Measurements from ENCODE around the gene EVL. TPM values are rescaled to one million over a fixed set of nuclear protein-coding genes. Genes with fewer than 3 reads are reported as not detected.

EVL gene
- total RNA-seq, 2 experiments from 2014 or later, result 206 to 298 TPM

DNA sequence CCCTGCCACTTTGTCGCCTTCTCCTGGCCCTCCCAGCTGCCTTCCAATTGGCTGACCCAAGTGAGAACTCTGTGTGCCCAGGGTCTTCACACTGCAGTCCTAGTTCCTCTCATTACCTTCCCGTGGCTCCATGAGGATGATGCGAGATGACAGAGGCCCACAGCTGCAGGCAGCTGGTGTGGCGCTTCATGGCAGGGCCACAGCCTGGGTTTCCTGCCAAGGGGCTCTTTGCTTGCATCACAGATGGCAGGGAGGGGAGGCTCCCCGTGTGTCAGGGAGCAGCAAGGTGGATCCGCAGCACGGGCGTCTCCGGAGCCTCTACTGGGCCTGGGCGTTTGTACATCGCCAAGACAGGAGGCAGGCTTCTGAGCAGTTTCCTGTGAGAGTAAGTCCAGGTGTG is 65.3 kb downstream of the EVL start:
- BruUV-seq (replicated peaks), result no TSS peak
- intact Hi-C loops (cut with micrococcal nuclease; ENCODE audit: unreplicated experiment), result no loop called here
- no peaks in the 10 kb centered on the region for H4K20me1 ChIP-seq (ENCODE audit: insufficient read depth, low read length)
- POLR2A ChIA-PET, result no interaction called here
- no peak overlapping the region for H3K4me2 ChIP-seq (ENCODE audit: low read length)
- H2AFZ ChIP-seq (ENCODE audit: low read length), result no peak overlapping the region
- CTCF ChIA-PET (ENCODE audit: unreplicated experiment), result interaction anchor here (0.7 kb wide), 1 partner anchor 111 kb away, joined by 3 read pairs; no protein-coding TSS in a partner anchor
- no peaks in the 10 kb centered on the region for H3K9me3 ChIP-seq (ENCODE audit: low read length)
- H3K9me2 ChIP-seq (ENCODE audit: insufficient read depth, low read length), result no peaks in the 10 kb centered on the region
- peaks cover 76% of the 10 kb centered on the region; the same call in 1 of the 2 replicates for H3K36me3 ChIP-seq (ENCODE audit: insufficient read depth, low read length)
- no peak overlapping the region for H3K27ac ChIP-seq (ENCODE audit: low read depth, low read length, poor library complexity, severe bottlenecking)
- TF ChIP-seq, protein P1, sequence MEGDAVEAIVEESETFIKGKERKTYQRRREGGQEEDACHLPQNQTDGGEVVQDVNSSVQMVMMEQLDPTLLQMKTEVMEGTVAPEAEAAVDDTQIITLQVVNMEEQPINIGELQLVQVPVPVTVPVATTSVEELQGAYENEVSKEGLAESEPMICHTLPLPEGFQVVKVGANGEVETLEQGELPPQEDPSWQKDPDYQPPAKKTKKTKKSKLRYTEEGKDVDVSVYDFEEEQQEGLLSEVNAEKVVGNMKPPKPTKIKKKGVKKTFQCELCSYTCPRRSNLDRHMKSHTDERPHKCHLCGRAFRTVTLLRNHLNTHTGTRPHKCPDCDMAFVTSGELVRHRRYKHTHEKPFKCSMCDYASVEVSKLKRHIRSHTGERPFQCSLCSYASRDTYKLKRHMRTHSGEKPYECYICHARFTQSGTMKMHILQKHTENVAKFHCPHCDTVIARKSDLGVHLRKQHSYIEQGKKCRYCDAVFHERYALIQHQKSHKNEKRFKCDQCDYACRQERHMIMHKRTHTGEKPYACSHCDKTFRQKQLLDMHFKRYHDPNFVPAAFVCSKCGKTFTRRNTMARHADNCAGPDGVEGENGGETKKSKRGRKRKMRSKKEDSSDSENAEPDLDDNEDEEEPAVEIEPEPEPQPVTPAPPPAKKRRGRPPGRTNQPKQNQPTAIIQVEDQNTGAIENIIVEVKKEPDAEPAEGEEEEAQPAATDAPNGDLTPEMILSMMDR (conservative IDR thresholded peaks at IDR 0.05; ENCODE audit: low read length), result no peak
- TF ChIP-seq EZH2phosphoT487 (IDR thresholded peaks at IDR 0.05; ENCODE audit: borderline replicate concordance, low read depth, low read length), result no peak
- no peaks in the 10 kb centered on the region for H3K79me2 ChIP-seq (ENCODE audit: insufficient read depth, low read depth, low read length)
- no peaks in the 10 kb centered on the region for H3K4me1 ChIP-seq (ENCODE audit: insufficient read depth, low read length, poor library complexity, severe bottlenecking)
- H3K4me3 ChIP-seq (ENCODE audit: low read depth, low read length, poor library complexity, severe bottlenecking), result no peak overlapping the region
- no peak for DNase-seq (ENCODE audit: low spot score)

DNA sequence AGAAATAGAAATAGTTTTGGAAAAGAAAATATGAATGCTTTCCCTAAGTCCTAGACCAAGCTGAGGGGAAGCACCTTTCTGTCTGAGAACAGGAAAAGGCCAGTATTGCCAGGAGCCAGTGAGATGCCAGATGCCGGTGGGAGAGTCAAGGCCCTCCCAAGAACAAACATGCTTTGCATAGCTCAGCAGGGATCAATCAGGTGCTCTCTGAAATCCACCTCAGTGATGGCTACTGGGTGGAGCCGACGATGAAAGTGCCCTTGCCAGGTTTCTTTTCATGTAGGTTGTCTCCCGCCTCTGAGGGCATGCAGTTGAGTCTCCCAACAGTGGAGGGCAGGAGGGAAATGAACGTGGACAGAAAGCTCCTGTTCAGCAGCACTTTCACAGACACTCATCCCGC is 66.0 kb downstream of the EVL start:
- no TSS peak for BruUV-seq (replicated peaks)
- H3K4me1 ChIP-seq (ENCODE audit: insufficient read depth, low read length, poor library complexity, severe bottlenecking), result no peaks in the 10 kb centered on the region
- no peak overlapping the region for H2AFZ ChIP-seq (ENCODE audit: low read length)
- TF ChIP-seq, protein P1 (conservative IDR thresholded peaks at IDR 0.05; ENCODE audit: low read length), result no peak
- TF ChIP-seq EZH2phosphoT487 (IDR thresholded peaks at IDR 0.05; ENCODE audit: borderline replicate concordance, low read depth, low read length), result no peak
- no peak overlapping the region for H3K4me3 ChIP-seq (ENCODE audit: low read depth, low read length, poor library complexity, severe bottlenecking)
- DNase-seq (ENCODE audit: low spot score), result no peak
- H3K9me3 ChIP-seq (ENCODE audit: low read length), result no peaks in the 10 kb centered on the region
- ChIA-PET POLR2A (interaction anchor here (0.6 kb wide), 2 partner anchors 32 to 1679 kb away, joined by 4 read pairs; no protein-coding TSS in a partner anchor), CTCF (ENCODE audit: unreplicated experiment) (no interaction called here)
- H3K4me2 ChIP-seq (ENCODE audit: low read length), result no peak overlapping the region
- no peaks in the 10 kb centered on the region for H3K79me2 ChIP-seq (ENCODE audit: insufficient read depth, low read depth, low read length)
- H3K27ac ChIP-seq (ENCODE audit: low read depth, low read length, poor library complexity, severe bottlenecking), result no peak overlapping the region
- H4K20me1 ChIP-seq (ENCODE audit: insufficient read depth, low read length), result no peaks in the 10 kb centered on the region
- peaks cover 72% of the 10 kb centered on the region; the same call in 1 of the 2 replicates for H3K36me3 ChIP-seq (ENCODE audit: insufficient read depth, low read length)
- H3K9me2 ChIP-seq (ENCODE audit: insufficient read depth, low read length), result no peaks in the 10 kb centered on the region
- intact Hi-C loops (cut with micrococcal nuclease; ENCODE audit: unreplicated experiment), result no loop called here

DNA sequence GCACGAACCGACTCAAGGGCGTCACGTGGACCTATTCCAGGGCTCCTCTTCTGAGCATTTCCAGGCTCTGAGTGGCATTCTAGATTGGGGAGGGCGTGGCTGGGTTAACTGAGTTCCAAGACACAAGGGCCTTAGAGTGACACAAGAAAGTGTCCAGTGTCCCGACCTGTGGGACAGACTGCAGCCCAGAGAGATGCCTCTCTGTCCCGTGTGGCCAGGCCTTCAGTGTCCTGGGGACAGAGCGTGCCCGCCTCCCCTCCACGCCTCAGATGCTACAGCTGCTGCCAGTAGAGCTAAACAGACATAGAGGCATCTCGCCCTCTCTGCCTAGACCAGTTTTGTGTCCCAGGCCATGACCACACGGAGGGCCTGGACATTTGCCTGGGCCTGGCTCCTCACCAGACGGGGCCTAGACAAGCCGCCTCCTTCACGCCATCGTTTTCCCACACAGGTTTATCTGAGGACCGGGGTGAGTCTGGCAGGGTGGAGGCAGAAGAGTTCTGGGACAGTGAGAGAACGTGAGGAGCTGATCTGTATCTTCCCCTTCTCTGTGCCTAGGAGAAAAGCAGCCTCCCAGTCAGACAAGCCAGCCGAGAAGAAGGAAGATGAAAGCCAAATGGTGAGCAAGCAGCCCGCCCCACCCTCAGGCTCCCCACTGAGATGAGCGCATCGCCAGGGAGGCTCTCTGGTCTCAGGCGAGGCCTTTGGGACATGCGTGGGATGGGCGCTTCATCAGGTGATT is 67.1 kb downstream of the EVL start:
- no peaks in the 10 kb centered on the region for H3K9me3 ChIP-seq (ENCODE audit: low read length)
- H3K36me3 ChIP-seq (ENCODE audit: insufficient read depth, low read length), result peaks cover 63% of the 10 kb centered on the region; the same call in 1 of the 2 replicates
- no peak overlapping the region for H2AFZ ChIP-seq (ENCODE audit: low read length)
- H3K4me3 ChIP-seq (ENCODE audit: low read depth, low read length, poor library complexity, severe bottlenecking), result no peak overlapping the region
- ChIA-PET CTCF (ENCODE audit: unreplicated experiment) (no interaction called here), POLR2A (no interaction called here)
- no TSS peak for BruUV-seq (replicated peaks)
- intact Hi-C loops (cut with micrococcal nuclease; ENCODE audit: unreplicated experiment), result no loop called here
- no peak overlapping the region for H3K27ac ChIP-seq (ENCODE audit: low read depth, low read length, poor library complexity, severe bottlenecking)
- TF ChIP-seq EZH2phosphoT487 (IDR thresholded peaks at IDR 0.05; ENCODE audit: borderline replicate concordance, low read depth, low read length), result no peak
- TF ChIP-seq, protein P1 (conservative IDR thresholded peaks at IDR 0.05; ENCODE audit: low read length), result no peak
- H3K9me2 ChIP-seq (ENCODE audit: insufficient read depth, low read length), result no peaks in the 10 kb centered on the region
- no peak for DNase-seq (ENCODE audit: low spot score)
- H3K79me2 ChIP-seq (ENCODE audit: insufficient read depth, low read depth, low read length), result no peaks in the 10 kb centered on the region
- no peaks in the 10 kb centered on the region for H4K20me1 ChIP-seq (ENCODE audit: insufficient read depth, low read length)
- H3K4me2 ChIP-seq (ENCODE audit: low read length), result no peak overlapping the region
- no peaks in the 10 kb centered on the region for H3K4me1 ChIP-seq (ENCODE audit: insufficient read depth, low read length, poor library complexity, severe bottlenecking)
